GM19240 (cell line): ENCODE measurements around the gene CD59.
"Not testable (repeated sequence)": the region's sequence is repeated elsewhere in the genome, so short reads cannot be mapped to it uniquely, and the experiment has no call there.

Experiments
- DNase-seq: peaks from one replicate; pipeline ENCODE4 v3.0.0; 2011; ENCODE audit warnings: low spot score; ENCODE audit not compliant: insufficient read length

The CD59 gene

GRCh38 chr11:33743291-33743690 is 7.1 kb upstream of the CD59 start:
- no peak for DNase-seq

- no peak for DNase-seq
Measured at GRCh38 chr11:33742249-33742851, 6.1 kb upstream of the CD59 start.

DNA sequence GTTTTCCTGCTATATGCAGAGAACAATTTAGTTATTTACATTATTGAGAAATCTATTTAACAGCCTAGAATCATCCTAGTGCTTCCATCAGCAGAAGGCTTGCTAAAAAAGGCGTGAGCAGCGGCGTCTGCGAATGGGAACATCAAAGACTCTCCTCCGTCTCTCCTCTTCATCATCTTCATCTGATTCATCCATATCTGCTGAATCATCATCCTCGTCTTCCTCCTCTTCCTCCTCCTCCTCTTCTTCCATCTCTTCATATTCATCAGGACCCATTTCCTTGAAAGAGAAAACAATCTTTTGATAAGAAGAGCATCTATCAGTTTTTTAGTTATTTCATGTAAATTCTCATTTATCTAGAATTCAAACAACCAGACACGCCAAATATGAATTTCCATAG is 5.6 kb upstream of the CD59 start:
- no peak for DNase-seq

DNA sequence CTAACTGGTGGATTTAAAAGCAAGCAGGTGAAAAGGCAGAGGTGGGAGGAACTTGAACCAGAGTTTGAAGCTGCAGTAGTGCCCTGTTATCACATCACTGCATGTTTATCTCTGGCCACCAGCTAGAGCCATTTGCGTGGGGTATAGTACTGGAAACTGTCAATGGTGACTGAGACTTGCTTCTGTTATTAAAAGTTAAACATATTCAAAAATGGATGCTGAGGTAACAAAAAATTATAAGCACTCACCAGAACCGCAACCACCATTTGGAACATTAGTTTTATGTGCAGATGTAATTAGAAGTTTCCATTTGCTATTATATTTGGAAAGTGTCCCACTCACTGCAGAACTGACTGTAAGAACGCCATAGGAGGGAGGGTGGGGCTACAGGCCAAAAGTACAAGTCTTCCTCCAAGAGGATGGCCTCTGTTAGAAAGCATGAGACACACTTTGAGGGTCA is 1.2 kb upstream of the CD59 start:
- no peak for DNase-seq

GRCh38 chr11:33735271-33736147 is 714 bp downstream of the CD59 start:
- DNase-seq = no peak

DNA sequence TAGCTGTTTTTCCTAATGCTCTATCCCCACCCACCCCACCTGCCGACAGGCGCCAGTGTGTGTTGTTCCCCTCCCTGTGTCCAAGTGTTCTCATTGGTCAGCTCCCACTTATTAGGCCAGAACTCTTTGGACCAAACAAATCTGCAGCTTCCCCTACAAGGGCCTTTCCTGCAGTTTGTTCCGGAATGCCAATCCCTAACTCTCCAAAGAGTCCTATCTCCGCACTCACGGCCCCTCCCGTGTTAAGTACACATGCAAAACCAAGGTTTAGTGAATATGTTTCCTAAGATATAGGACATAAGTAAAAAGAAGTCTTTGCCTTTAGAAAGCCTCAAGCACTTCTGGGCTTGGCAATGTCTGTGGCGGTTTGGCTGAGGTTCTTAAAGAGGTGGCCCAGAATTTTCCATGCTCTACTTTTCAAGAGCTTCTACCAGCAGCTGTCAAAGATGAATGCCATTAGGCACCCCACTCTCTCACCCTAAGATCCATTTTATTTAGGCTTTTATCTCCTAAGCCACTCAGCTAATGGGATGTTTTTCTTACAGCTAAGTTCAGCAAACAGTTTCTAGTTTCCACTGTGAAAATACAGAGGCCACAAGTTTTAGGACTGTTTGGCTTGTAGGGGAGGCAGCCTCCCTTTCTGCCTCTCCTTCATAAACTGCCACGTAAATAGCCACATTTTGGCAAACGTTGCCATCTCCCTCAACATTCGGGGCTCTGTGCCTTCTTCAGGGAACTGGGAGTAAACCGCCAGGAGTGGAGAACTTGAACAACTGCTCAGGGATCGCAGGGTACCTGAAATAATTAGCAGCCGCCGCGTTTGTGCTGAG is 1.6 kb downstream of the CD59 start:
- DNase-seq = no peak

GRCh38 chr11:33733980-33734379 is 2.2 kb downstream of the CD59 start:
- no peak for DNase-seq

GRCh38 chr11:33731723-33732531 is 4.3 kb downstream of the CD59 start:
- DNase-seq = no peak

- no peak for DNase-seq
Measured at GRCh38 chr11:33730716-33731115, 5.5 kb downstream of the CD59 start.

DNA sequence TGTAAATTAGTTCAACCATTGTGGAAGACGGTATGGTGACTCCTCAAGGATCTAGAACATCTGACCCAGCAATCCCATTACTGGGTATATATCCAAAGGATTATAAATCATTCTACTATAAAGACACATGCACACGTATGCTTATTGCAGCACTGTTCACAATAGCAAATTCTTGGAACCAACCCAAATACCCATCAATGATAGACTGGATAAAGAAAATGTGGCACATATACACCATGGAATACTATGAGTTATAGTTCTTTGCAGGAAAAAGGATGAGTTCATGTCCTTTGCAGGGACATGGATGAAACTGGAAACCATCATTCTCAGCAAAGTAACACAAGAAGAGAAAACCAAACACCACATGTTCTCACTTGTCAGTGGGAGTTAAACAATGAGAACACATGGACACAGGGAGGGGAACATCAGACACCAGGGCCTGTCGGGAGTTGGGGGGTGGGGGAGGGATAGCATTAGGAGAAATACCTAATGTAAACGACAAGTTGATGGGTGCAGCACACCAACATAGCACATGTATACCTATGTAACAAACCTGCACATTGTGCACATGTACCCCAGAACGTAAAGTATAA is 7.1 kb downstream of the CD59 start:
- not testable (repeated sequence) for DNase-seq

DNA sequence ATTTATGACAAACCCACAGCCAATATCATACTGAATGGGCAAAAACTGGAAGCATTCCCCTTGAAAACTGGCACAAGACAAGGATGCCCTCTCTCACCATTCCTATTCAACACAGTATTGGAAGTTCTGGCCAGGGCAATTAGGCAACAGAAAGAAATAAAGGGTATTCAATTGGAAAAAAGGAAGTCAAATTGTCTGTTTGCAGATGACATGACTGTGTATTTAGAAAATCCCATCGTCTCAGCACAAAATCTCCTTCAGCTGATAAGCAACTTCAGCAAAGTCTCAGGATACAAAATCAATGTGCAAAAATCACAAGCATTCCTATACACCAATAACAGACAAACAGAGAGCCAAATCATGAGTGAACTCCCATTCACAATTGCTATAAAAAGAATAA is 8.7 kb downstream of the CD59 start:
- DNase-seq = not testable (repeated sequence)

DNA sequence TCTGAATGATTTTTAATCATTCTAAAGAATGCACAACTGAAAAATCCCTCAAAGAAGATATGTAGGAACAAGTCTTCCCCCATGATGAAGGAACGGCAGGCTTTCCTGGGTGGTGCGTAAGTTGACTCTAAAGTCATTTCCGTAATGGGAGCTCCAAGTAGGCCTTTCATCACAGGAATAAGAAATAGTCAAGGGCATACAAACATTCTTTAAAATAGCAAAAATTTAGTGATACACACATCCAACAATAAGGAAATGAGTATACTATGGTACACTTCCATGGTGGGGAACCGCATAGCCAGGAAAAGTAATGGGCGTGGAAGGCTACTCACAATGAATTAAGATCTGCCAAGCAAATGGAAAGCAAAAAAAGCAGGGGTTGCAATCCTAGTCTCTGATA is 10.7 kb downstream of the CD59 start:
- no peak for DNase-seq

DNA sequence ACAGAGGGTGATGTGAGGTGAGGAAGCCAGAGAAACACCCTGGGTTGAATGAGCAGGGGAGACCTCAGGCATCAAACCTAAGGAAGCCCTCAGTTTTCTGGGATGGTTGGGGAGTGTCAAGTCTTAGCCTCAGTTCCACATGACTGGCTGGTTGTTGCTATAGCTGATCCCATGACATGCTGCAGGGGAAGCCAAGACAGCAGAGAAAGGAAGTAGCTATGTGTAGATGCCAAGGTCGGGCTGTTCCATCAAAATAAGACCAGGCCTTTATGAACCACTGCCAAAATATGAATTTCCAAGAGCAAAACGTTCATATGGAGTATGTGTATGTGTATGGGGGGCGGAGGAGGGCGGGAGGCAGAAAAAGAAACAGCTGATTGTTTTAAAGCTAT is 11.6 kb downstream of the CD59 start:
- no peak for DNase-seq

DNA sequence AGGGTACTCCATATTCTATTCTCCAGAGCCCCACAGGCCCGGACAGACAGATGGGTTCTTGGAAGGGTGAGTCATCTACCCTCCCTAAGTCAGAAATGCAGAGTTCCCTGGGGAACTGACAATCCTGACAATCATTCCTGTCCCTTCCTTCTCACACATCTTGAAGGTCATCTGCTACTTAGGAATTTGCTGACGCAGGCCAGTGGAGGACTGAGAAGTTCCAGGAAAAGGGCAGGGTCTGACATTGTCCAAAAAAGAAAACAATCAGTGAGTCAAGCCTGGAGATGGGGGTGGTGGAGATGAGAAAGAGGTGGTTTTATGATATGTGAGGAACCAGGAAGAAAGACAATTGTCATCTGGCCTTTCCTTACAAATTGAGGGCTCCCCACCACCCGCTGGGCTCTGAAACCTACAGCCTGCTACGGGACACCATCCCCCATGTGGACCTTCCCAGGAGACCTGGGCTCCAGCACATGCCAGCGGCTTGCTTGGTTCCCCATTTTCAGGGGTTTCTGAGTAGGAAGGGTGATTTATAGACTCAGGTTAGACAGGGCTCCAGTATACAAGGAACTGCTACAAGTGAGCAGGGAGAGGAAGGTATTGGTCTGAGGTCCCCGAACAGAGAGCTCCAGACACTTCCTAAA is 12.9 kb downstream of the CD59 start:
- no peak for DNase-seq

DNA sequence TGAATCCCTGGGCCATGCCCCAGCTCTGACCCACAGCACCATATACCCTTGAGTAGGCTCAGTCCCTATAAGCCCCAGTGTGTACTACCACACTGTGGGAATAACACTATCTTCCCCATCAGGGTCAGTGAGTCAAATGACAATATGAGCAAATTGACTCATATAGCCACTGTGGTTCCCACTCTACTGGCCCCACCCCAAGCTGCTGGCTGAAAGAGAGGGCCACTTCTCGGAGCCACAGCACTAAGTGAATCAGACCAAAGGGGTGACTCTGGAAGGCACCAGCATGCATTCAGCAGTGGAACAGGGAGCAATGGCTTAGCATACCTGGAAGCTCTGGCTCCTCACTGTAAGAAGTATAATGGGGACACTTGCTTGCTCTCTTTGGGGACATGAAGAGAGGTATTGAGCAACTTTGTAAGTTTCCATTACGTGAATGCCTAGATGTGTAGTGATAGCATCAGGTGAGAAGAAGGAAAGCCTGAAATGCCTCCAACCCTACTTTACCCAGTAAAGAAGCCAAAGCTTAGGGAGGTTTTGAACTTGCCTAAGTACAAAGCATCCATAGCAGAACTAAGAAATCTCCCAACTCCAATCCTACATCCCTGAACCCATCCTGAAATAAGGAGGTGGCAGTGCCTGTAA is 13.5 kb downstream of the CD59 start:
- DNase-seq = peak; percentile 12

DNA sequence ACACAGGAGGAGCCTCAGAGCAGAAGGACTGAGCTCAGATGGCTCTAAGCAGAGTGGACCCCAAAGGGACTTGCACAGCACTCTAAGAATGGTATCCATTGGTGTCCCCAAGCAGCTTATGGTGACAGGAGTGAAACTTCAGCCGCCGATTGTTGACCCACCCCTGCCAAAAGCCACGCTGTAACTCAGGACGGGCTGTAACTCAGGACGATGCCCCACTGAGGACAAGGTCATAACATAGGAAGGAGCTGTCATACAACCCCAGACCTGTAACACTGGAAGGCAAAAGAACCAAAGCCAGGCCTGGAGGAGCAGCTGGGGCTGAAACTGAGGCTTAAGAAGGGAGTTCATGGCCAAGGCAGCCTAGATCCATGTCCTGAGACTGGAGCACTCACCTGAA is 14.2 kb downstream of the CD59 start:
- no peak for DNase-seq

DNA sequence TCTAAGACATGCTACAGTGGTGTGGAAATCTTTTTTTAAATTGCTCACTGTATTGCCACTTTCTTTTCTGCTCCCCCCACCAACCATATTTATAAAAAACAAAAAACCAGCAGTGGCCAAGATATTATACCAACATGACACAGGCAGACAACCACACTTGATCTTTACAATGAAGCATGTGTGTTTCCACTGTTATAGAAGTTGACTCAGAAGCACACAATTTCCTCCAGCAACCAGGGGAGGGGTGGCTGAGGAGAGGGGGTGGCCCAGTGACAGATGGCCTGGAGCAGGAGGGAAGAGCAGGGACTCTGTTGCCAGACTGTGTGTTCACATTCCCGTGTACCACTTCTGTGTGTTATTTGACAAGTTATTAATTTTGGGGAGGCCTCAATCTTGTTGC is 14.8 kb downstream of the CD59 start:
- DNase-seq = no peak

GRCh38 chr11:33719587-33719986 is 16.6 kb downstream of the CD59 start:
- DNase-seq = no peak

DNA sequence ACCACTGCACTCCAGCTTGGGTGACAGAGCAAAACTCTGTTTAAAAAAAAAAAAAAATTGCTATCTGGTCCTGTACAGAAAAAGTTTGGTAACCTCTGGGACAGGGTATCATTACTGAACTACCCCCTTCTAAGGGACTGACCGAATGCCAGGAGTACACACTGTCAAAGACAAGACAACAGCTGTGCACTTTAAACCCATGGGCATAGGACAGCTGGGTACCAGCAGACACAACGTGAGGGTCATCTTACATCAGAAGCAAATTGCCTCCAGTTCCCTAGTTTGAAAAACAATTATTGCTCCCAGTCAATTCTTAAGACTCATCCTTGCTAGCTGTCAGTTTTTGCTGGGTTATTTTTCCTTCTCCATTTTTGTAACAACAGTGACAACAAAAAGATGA is 17.8 kb downstream of the CD59 start:
- no peak for DNase-seq

GRCh38 chr11:33716243-33716642 is 20.0 kb downstream of the CD59 start:
- no peak for DNase-seq
